ENCODE data around the gene MAX. TPM values are rescaled to one million over a fixed set of nuclear protein-coding genes. Genes with fewer than 3 reads are reported as not detected.

MAX gene
- total and polyA plus RNA-seq, 7 experiments from 2014 or later, result 145 to 236 (median 193) TPM

DNA sequence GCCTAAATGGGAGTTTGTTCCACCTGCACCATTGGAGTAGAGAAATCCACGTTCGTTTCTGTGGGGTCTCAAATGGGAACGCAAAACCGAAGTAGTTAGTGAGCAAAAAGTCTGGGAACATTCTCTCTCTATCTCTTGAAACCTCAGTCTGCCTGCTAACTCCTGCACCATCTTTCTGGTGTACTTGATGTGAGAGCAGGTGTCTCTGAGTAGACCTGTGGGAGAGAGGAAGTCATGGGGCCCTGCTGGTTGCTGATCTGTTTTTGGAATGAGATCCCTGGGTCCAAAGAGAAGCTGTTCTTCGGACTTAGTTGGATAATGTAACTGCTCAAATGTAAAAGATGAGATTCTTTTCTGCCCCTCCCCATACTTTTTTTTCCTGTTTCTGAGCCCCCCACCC lies 57.3 kb downstream of the MAX start:
- Mint-ChIP-seq H3K4me3 (no peak overlapping the region), H3K36me3 (peaks cover 0 to 50% (median 23%) of the 10 kb centered on the region in 5 donors), H3K27me3 (no peaks in the 10 kb centered on the region), H3K4me1 (peaks cover 0 to 21% (median 14%) of the 10 kb centered on the region in 7 donors), H3K9me3 (no peaks in the 10 kb centered on the region), H3K27ac (peak overlapping the region in 1 of 9 donors; percentile 43)
- ChIA-PET POLR2A (no interaction called here), CTCF (interaction anchor here (0.5 kb wide), 1 partner anchor 414 kb away, joined by 3 read pairs; no protein-coding TSS in a partner anchor)
- DNase-seq, result no peak
- Histone ChIP-seq H3K27ac (ENCODE audit: low read depth, low read length) (no peak overlapping the region), H3K27me3 (ENCODE audit: control insufficient read depth in 2 of 2, insufficient read depth in 2 of 2, low read length in 2 of 2) (no peaks in the 10 kb centered on the region), H3K4me3 (ENCODE audit: low read length) (no peak overlapping the region), H3K9me3 (ENCODE audit: control insufficient read depth in 2 of 3, low read length in 3 of 3) (no peaks in the 10 kb centered on the region), H3K36me3 (ENCODE audit: control insufficient read depth in 2 of 3, insufficient read depth in 3 of 3, low read length in 3 of 3) (peaks cover 0 to 35% (median 10%) of the 10 kb centered on the region in 3 experiments), H3K4me1 (ENCODE audit: control insufficient read depth in 2 of 2, insufficient read depth in 2 of 2, low read length in 2 of 2) (no peaks in the 10 kb centered on the region)
- ATAC-seq, result no peak
- intact Hi-C loops (cut with micrococcal nuclease), result no loop called here

DNA sequence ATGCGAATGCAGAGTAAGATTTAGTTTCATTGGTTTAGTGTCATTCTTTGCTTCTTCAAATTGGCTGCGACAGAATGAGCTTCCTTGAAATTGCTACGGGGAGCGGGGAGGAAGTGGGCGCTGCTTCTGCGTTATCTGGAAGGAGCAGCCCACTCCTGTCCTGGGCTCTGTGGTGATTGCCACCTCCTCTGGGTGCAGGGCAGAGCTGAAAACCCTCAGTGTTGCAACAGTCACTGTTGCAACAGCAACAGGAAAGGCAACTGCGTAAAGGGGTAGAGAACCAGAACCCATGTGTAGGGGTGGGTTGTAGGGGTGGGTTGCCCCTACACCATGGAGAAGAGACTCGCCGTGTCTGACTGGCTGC lies 57.7 kb downstream of the MAX start:
- H3K4me3 Mint-ChIP-seq, result no peak overlapping the region
- no peaks in the 10 kb centered on the region for H3K4me1 ChIP-seq (ENCODE audit: control insufficient read depth in 2 of 2, insufficient read depth in 2 of 2, low read length in 2 of 2)
- H3K27me3 Mint-ChIP-seq, result no peaks in the 10 kb centered on the region
- intact Hi-C loops (cut with micrococcal nuclease), result no loop called here
- peak overlapping the region in 2 of 9 donors; percentile 43 to 62 for H3K27ac Mint-ChIP-seq
- ATAC-seq (peak; percentile 81), DNase-seq (no peak)
- no peaks in the 10 kb centered on the region for H3K9me3 Mint-ChIP-seq
- H3K27me3 ChIP-seq (ENCODE audit: control insufficient read depth in 2 of 2, insufficient read depth in 2 of 2, low read length in 2 of 2), result no peaks in the 10 kb centered on the region
- no peak overlapping the region for H3K27ac ChIP-seq (ENCODE audit: low read depth, low read length)
- peaks cover 0 to 50% (median 23%) of the 10 kb centered on the region in 5 donors for H3K36me3 Mint-ChIP-seq
- no peak overlapping the region for H3K4me3 ChIP-seq (ENCODE audit: low read length)
- H3K36me3 ChIP-seq (ENCODE audit: control insufficient read depth in 2 of 3, insufficient read depth in 3 of 3, low read length in 3 of 3), result peaks cover 0 to 35% (median 10%) of the 10 kb centered on the region in 3 experiments
- ChIA-PET POLR2A (no interaction called here), CTCF (interaction anchor here (0.5 kb wide), 1 partner anchor 414 kb away, joined by 3 read pairs; no protein-coding TSS in a partner anchor)
- H3K9me3 ChIP-seq (ENCODE audit: control insufficient read depth in 2 of 3, low read length in 3 of 3), result no peaks in the 10 kb centered on the region
- peaks cover 0 to 21% (median 14%) of the 10 kb centered on the region in 7 donors for H3K4me1 Mint-ChIP-seq

DNA sequence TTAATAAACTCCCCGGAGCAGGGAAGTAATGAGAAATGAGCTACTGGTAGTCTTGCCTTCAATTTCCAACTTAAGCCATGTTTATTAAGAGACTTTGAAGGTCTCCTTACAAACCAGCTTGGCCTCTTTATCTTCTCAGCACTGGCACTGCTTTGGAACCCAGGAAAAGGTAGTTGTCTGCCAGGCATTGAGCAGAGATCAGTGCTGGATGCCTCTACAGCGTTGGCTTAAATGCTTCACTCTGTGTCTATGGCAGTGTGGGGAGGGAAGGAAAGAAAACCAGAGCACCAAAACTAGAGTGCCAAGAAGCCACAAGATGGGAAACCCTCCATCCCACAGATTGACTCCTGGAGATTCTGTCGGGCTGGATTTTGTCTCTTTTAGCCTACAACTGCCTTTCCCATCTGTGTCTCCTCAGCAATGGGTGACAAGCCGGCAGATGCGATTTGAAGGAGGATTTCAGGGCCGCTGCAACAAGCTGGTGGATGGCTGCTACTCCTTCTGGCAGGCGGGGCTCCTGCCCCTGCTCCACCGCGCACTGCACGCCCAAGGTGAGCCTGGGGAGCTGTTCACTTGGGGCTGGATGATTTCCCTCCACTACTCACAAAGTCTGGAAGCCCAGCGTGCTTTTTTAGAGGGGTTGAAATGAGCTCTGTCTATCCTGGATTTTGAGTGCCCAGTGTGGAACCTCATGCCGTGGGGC lies 58.3 kb downstream of the MAX start:
- H3K27ac Mint-ChIP-seq, result peak overlapping the region in 3 of 9 donors; percentile 43 to 62 (median 51)
- ATAC-seq (no peak), DNase-seq (no peak)
- H3K36me3 ChIP-seq (ENCODE audit: control insufficient read depth in 2 of 3, insufficient read depth in 3 of 3, low read length in 3 of 3), result peaks cover 0 to 35% (median 10%) of the 10 kb centered on the region in 3 experiments
- ChIA-PET POLR2A (no interaction called here), CTCF (no interaction called here)
- intact Hi-C loops (cut with micrococcal nuclease), result no loop called here
- H3K4me1 ChIP-seq (ENCODE audit: control insufficient read depth in 2 of 2, insufficient read depth in 2 of 2, low read length in 2 of 2), result no peaks in the 10 kb centered on the region
- H3K4me1 Mint-ChIP-seq, result peaks cover 0 to 21% (median 14%) of the 10 kb centered on the region in 7 donors
- H3K4me3 ChIP-seq (ENCODE audit: low read length), result no peak overlapping the region
- H3K9me3 ChIP-seq (ENCODE audit: control insufficient read depth in 2 of 3, low read length in 3 of 3), result no peaks in the 10 kb centered on the region
- no peak overlapping the region for H3K27ac ChIP-seq (ENCODE audit: low read depth, low read length)
- H3K27me3 ChIP-seq (ENCODE audit: control insufficient read depth in 2 of 2, insufficient read depth in 2 of 2, low read length in 2 of 2), result no peaks in the 10 kb centered on the region
- peaks cover 0 to 55% (median 23%) of the 10 kb centered on the region in 5 donors for H3K36me3 Mint-ChIP-seq
- H3K9me3 Mint-ChIP-seq, result no peaks in the 10 kb centered on the region
- H3K27me3 Mint-ChIP-seq, result no peaks in the 10 kb centered on the region
- H3K4me3 Mint-ChIP-seq, result no peak overlapping the region

DNA sequence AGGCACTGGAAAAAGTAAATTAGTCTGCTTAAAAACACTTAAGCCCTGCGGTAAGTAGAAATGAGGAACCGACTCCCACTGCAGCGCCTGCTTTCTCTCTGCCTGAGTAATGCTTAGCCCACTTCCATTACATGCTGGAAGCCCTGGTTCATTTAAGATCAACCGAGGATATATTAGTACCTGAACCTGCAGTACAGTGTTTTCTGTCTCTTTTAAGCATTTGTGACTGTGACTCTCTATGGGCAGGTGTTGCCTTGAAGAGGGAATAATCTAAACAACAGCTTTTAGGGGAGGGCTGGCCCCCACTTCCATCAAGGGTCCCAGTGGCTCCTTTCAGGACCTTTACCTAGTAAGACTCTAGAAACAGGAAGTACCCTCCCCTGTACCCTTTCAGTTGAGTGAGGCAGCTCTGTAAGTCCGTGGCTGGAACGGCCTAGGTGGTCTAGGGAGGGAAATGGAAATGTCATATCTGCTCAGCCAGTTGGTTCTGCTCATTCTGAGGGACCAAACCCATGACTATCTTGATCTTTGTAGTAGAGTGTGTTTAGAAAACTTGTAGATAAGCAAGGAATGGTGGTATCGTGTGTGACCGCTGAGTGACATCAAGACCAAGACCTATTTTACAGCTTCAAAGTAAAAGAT lies 59.5 kb downstream of the MAX start:
- POLR2A ChIA-PET, result no interaction called here
- CTCF ChIA-PET, result no interaction called here

DNA sequence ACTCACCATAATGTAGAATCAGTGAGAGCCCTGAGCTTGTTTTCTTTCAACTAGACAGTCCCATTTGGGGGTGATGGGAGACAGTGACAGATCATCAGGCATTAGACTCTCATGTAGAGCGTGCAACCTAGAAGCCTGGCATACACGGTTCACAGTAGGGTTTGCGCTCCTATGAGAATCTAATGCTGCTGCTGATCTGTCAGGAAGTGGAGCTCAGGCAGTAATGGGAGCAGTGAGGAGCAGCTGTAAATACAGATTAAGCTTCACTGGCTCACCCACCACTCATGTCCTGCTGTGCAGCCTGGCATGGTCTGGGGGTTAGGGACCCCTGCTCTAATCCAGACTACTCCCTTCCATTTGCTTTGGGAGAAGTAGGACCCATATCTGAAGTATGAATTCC lies 60.0 kb downstream of the MAX start:
- Histone ChIP-seq H3K27me3 (ENCODE audit: control insufficient read depth in 2 of 2, insufficient read depth in 2 of 2, low read length in 2 of 2) (no peaks in the 10 kb centered on the region), H3K27ac (ENCODE audit: low read depth, low read length) (no peak overlapping the region), H3K9me3 (ENCODE audit: control insufficient read depth in 2 of 3, low read length in 3 of 3) (no peaks in the 10 kb centered on the region), H3K4me1 (ENCODE audit: control insufficient read depth in 2 of 2, insufficient read depth in 2 of 2, low read length in 2 of 2) (no peaks in the 10 kb centered on the region), H3K4me3 (ENCODE audit: low read length) (no peak overlapping the region), H3K36me3 (ENCODE audit: control insufficient read depth in 2 of 3, insufficient read depth in 3 of 3, low read length in 3 of 3) (peaks cover 0 to 35% (median 10%) of the 10 kb centered on the region in 3 experiments)
- H3K27me3 Mint-ChIP-seq, result no peaks in the 10 kb centered on the region
- peaks cover 0 to 12% (median 10%) of the 10 kb centered on the region in 7 donors for H3K4me1 Mint-ChIP-seq
- peaks cover 0 to 55% (median 22%) of the 10 kb centered on the region in 5 donors for H3K36me3 Mint-ChIP-seq
- H3K27ac Mint-ChIP-seq, result peak overlapping the region in 3 of 9 donors; percentile 18 to 47 (median 21)
- CTCF ChIA-PET, result no interaction called here
- intact Hi-C loops (cut with micrococcal nuclease), result no loop called here
- DNase-seq, result no peak
- no peaks in the 10 kb centered on the region for H3K9me3 Mint-ChIP-seq
- H3K4me3 Mint-ChIP-seq, result no peak overlapping the region
- no peak for ATAC-seq
- POLR2A ChIA-PET, result no interaction called here

More for the DNA sequence above, 59.5 kb downstream of the MAX start:
- H3K4me1 Mint-ChIP-seq, result peaks cover 0 to 18% (median 14%) of the 10 kb centered on the region in 7 donors
- no peak overlapping the region for H3K4me3 Mint-ChIP-seq
- peaks cover 0 to 60% (median 25%) of the 10 kb centered on the region in 5 donors for H3K36me3 Mint-ChIP-seq
- H3K9me3 ChIP-seq (ENCODE audit: control insufficient read depth in 2 of 3, low read length in 3 of 3), result no peaks in the 10 kb centered on the region
- DNase-seq (no peak), ATAC-seq (peak; percentile 53)
- H3K27ac Mint-ChIP-seq, result peak overlapping the region in 4 of 9 donors; percentile 18 to 59 (median 34)
- H3K4me1 ChIP-seq (ENCODE audit: control insufficient read depth in 2 of 2, insufficient read depth in 2 of 2, low read length in 2 of 2), result no peaks in the 10 kb centered on the region
- H3K27ac ChIP-seq (ENCODE audit: low read depth, low read length), result no peak overlapping the region
- H3K36me3 ChIP-seq (ENCODE audit: control insufficient read depth in 2 of 3, insufficient read depth in 3 of 3, low read length in 3 of 3), result peaks cover 0 to 35% (median 10%) of the 10 kb centered on the region in 3 experiments
- H3K27me3 ChIP-seq (ENCODE audit: control insufficient read depth in 2 of 2, insufficient read depth in 2 of 2, low read length in 2 of 2), result no peaks in the 10 kb centered on the region
- no peaks in the 10 kb centered on the region for H3K9me3 Mint-ChIP-seq
- H3K4me3 ChIP-seq (ENCODE audit: low read length), result no peak overlapping the region
- no peaks in the 10 kb centered on the region for H3K27me3 Mint-ChIP-seq
- intact Hi-C loops (cut with micrococcal nuclease), result no loop called here

DNA sequence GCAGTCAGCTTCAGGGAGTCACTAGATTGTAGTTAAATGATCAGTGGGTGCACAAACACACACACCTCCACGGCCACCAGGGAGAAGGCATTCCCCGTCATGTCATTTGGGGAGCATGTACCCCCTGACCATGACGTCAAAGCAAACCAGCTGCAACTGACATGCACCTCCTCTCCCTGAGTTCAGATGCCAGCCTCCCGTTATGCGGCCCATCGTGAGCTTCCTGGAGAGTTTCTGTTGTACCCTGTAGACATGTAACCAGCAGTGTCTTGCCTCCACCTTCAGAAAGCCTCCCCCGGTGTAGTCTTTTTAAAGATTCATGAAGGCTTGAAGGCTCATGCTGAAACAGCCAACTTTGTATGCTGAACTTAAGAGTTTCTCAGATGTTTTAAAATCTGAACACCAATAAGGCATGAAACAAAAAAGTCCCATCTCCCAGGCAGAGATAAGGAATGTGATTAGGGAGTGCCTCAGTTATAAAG lies 60.8 kb downstream of the MAX start:
- Mint-ChIP-seq H3K27ac (no peak overlapping the region), H3K9me3 (no peaks in the 10 kb centered on the region), H3K4me3 (no peak overlapping the region), H3K27me3 (no peaks in the 10 kb centered on the region), H3K4me1 (peaks cover 0 to 9% (median 7%) of the 10 kb centered on the region in 7 donors), H3K36me3 (peaks cover 0 to 54% (median 21%) of the 10 kb centered on the region in 5 donors)
- Histone ChIP-seq H3K4me1 (ENCODE audit: control insufficient read depth in 2 of 2, insufficient read depth in 2 of 2, low read length in 2 of 2) (no peaks in the 10 kb centered on the region), H3K9me3 (ENCODE audit: control insufficient read depth in 2 of 3, low read length in 3 of 3) (no peaks in the 10 kb centered on the region), H3K27ac (ENCODE audit: low read depth, low read length) (no peak overlapping the region), H3K36me3 (ENCODE audit: control insufficient read depth in 2 of 3, insufficient read depth in 3 of 3, low read length in 3 of 3) (peaks cover 0 to 35% (median 10%) of the 10 kb centered on the region in 3 experiments), H3K4me3 (ENCODE audit: low read length) (no peak overlapping the region), H3K27me3 (ENCODE audit: control insufficient read depth in 2 of 2, insufficient read depth in 2 of 2, low read length in 2 of 2) (no peaks in the 10 kb centered on the region)
- CTCF ChIA-PET, result no interaction called here
- no peak for ATAC-seq
- DNase-seq, result no peak
- intact Hi-C loops (cut with micrococcal nuclease), result no loop called here
- POLR2A ChIA-PET, result interaction anchor here (0.7 kb wide), 1 partner anchor 40 kb away, joined by 3 read pairs; no protein-coding TSS in a partner anchor

Measured in naive thymus-derived CD4-positive, alpha-beta T cell (primary cell).